ENCODE measurements around the gene RHBDL1.

Gene RHBDL1

DNA sequence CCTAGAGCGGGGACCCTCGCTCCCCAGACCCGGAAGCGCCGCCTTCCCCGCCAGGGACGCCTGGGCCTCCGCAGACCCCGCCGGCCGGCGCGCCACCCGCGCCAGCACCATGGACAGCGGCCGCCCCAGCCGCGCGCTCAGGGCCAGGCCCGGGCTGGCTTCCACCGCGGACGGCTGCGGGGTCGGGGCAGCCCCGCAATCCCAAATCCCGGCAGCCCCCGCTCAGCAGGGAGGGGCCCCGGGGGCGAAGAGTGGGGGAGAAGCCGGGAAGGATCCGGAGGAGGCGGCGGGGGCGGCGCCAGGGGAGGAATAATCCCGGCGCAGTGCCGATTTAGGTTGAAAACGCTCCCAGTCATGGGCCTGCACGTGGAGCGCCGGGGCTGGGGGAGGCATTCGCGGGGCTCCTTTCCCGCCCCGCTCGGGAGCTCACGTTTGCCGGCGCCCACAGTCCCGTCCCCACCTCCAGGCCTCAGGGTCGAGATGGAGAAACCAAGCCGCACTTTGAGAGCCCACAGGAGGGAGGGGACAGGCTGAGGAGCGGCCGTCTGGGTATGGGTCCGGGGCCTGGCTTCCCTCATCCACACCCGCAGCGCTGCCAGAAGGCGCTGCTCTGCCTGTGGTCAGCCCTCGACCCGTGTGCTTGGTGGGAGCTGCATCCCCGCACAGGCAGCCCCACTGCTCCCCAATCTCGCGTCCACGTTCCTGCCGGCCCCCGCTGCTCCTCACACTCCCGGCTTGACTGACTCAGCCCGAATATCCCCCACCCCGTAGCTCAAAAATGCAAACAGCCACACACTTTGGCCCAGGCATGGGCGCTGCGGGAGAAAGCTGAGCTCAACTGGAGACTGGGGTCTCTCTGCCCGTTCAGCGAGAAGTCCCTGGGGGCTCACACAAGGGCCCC is 25.5 kb downstream of the RHBDL1 start:
- FAIRE-seq (no peak), DNase-seq (ENCODE audit: insufficient read length, low spot score) (no peak)
- TF ChIP-seq POLR2A (IDR thresholded peaks at IDR 0.05; ENCODE audit: low read depth, low read length) = no peak

GRCh38 chr16:702341-702740 is 26.9 kb downstream of the RHBDL1 start:
- DNase-seq (ENCODE audit: insufficient read length, low spot score) (no peak), FAIRE-seq (no peak)
- TF ChIP-seq POLR2A (IDR thresholded peaks at IDR 0.05; ENCODE audit: low read depth, low read length) = no peak

DNA sequence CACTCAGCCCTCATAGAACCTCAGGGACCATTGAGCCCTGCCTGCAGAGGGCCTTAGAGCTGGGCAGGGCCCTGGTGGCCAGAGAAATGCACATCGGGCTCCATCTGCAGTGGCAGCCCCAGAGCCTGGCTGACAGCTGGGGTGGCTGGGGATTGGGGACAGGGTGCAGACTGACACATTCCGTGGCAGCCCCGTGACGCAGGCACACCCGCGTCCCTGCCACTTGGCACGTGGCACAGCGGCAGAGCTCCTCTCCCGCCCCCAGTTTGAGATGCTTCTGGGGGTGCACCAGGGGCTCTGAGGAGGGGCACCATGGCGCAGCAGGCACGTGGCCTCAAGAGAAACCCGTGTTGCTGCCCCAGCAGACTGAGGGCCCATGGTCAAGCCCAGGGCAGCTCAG is 27.9 kb downstream of the RHBDL1 start:
- no peak for TF ChIP-seq POLR2A (IDR thresholded peaks at IDR 0.05; ENCODE audit: low read depth, low read length)
- FAIRE-seq (no peak), DNase-seq (ENCODE audit: insufficient read length, low spot score) (no peak)

GRCh38 chr16:704047-704446 is 28.6 kb downstream of the RHBDL1 start:
- FAIRE-seq = no peak
- no peak for DNase-seq (ENCODE audit: insufficient read length, low spot score)
- TF ChIP-seq POLR2A (IDR thresholded peaks at IDR 0.05; ENCODE audit: low read depth, low read length) = no peak

GRCh38 chr16:704552-705380 is 29.3 kb downstream of the RHBDL1 start:
- FAIRE-seq (no peak), DNase-seq (ENCODE audit: insufficient read length, low spot score) (no peak)
- TF ChIP-seq POLR2A (IDR thresholded peaks at IDR 0.05; ENCODE audit: low read depth, low read length) = no peak

DNA sequence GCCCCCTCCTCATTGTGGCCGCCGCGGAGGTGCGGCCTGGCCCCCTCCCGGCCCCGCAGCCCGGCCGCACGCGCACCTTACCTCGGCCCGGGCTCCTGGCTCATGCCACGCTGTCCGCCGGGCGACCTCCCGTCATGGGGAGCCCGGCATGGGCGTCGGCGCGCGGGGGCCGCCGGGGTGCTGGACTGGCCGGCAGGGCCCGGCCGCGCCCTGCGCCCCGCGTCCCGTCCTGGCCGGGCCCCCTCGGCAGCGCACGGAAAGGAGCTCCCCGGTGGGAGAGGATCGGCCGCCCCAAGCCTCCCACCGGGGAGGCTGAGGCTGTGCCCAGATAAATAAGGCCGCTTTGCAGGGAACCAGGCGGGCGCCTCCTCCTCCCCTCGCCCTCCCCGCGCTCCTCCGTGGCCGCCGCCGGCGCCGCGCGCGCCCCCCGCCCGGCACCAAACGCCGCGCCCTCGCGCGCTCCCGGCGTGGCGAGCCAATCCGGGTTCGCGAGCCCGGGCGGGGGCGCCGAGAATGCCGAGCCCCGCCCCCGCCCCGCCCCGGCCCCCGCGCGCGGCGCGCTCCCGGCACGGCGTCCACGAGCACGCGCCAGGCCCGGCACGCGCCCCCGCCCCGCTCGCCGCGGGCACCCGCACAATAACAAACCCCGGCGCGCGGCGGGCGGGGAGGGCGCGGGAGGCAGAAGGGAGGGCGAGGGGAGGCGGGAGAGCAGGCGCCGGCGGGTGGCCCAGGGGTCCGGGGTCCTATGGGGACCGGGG is 30.1 kb downstream of the RHBDL1 start, which contains the start of gene FBXL16:
FBXL16 (minus strand) TSS at position 371 of the 758 bp plus-strand sequence. CDS start 8,396 bp downstream, outside the sequence.
- DNase-seq (ENCODE audit: insufficient read length, low spot score) = peak; percentile 88
- TF ChIP-seq POLR2A (IDR thresholded peaks at IDR 0.05; ENCODE audit: low read depth, low read length) = peak; percentile 43; the same call in 1 of the 2 replicates
- no peak for FAIRE-seq

GRCh38 chr16:706189-707061 is 31.0 kb downstream of the RHBDL1 start:
- TF ChIP-seq POLR2A (IDR thresholded peaks at IDR 0.05; ENCODE audit: low read depth, low read length) = no peak
- DNase-seq (ENCODE audit: insufficient read length, low spot score) = no peak
- FAIRE-seq = no peak

GRCh38 chr16:707062-707538 is 31.6 kb downstream of the RHBDL1 start:
- no peak for TF ChIP-seq POLR2A (IDR thresholded peaks at IDR 0.05; ENCODE audit: low read depth, low read length)
- FAIRE-seq = no peak
- no peak for DNase-seq (ENCODE audit: insufficient read length, low spot score)

GRCh38 chr16:708019-708418 is 32.5 kb downstream of the RHBDL1 start:
- DNase-seq (ENCODE audit: insufficient read length, low spot score) (no peak), FAIRE-seq (no peak)
- TF ChIP-seq POLR2A (IDR thresholded peaks at IDR 0.05; ENCODE audit: low read depth, low read length) = no peak

- FAIRE-seq (no peak), DNase-seq (ENCODE audit: insufficient read length, low spot score) (no peak)
- no peak for TF ChIP-seq POLR2A (IDR thresholded peaks at IDR 0.05; ENCODE audit: low read depth, low read length)
These were observed 33.5 kb downstream of the RHBDL1 start for GRCh38 chr16:708959-709358.

GRCh38 chr16:709566-710499 is 34.4 kb downstream of the RHBDL1 start:
- DNase-seq (ENCODE audit: insufficient read length, low spot score) (peak; percentile 91), FAIRE-seq (no peak)
- no peak for TF ChIP-seq POLR2A (IDR thresholded peaks at IDR 0.05; ENCODE audit: low read depth, low read length)

All from H54 (cell line).